HEK293 (cell line): Measurements from ENCODE around the gene CCDC12.

Experiments used
- CTCF ChIP-seq: fragments of 450-650 bp; formaldehyde crosslinking; IDR thresholded peaks from 2 replicates; pipeline ENCODE4 v1.5.1; 2016; ENCODE audit warnings: missing biosample characterization, missing genetic modification characterization
- ZBTB17 ChIP-seq: fragments of 450-650 bp; formaldehyde crosslinking; IDR thresholded peaks from 2 replicates; pipeline ENCODE4 v1.5.1; 2016; ENCODE audit warnings: missing biosample characterization, missing genetic modification characterization

GRCh38 chr3:46876313-46877300 is 99.9 kb downstream of the CCDC12 start:
- TF ChIP-seq CTCF (no peak), ZBTB17 (tag by site-specific recombination) (no peak)
